ENCODE results near the gene MKNK1. TPM values are rescaled to one million over a fixed set of nuclear protein-coding genes. Genes with fewer than 3 reads are reported as not detected.

Gene MKNK1
- 16.3 to 19.1 TPM (median 17.9 TPM) in 5 replicates for total RNA-seq (2022; extraction: Qiagen RNA extraction; ENCODE audit: low read depth)

DNA sequence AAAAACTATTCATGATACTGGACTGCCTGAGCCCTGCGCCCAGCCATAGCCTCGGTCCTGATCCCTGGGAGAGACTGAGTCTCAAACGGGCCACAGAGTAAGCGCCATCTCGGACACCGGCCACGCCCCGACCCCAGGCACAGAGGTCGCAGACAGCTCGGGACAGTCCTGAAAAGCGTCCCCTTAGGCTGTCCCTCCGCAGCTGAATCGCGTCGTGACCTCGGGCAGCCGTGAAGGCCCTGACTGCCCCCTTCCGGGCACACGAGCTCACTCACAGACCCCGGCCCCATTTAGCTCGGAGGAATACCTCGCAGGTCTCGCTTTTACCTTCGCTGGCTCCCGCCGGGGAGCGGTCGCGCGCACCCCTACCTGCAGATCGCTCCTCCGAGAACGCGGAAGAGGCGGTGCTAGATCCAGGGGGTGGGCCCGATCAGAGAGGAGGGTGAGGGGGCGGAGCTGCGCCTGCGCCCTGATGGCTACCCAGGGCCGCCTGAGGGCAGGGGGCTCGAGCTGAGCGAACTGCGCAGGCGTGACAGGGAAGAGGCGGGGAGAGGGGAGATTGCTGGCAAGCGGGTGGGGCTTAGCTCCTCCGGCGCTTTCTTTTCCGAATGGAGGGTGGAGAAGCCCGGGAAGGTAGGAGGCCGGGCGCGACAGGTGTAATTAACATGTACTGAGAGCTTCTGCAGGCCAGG lies at the start of gene MKNK1:
TSS of gene MKNK1 (minus strand) at position 411 of the 692 bp plus-strand sequence. CDS start 20,941 bp downstream, outside the sequence.

DNA sequence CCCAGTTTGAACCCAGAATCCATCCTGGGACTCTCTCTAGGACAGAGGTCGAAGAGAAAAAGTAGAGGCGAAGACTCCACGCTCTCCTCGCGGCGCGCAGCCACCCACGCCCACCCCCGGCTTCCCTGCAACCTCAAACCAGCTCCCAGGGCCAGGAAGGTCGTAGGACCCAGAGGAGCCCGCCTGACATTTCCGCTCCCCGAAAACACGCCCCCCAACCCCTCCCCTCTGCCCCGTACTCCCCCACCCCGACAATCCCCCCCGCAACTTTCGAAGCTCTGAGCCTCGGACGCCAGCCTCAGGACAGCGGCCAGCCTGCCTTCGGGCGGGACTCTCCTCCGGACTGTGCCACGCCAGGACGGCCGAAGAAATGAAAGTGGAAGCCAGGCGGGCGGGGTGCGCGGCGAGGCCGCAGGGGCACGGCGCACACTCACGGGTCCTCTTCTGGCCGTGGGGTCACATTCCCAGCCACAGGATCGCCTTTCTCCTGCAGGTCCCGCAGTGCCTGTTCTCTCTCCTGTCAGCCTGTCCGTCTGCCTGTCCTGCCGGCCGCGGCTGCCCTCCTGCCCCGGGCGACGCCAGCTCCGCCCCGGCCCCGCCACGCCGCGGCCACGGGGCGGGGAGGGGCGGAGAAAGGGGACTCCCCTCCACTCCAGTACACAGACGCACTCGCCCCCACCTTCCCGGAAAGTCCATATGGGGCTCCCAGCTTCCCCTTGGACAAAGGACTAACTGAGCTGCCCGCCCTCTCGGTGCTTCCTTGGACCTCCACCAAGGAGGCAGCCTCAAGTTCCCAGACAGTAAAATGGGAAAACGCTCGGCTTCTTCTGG lies 12.4 kb upstream of the MKNK1 start, which contains the start of gene MOB3C:
TSS of gene MOB3C (minus strand) at position 535 of the 831 bp plus-strand sequence. CDS start 3,490 bp downstream, outside the sequence.

GRCh38 chr1:46551597-46552095 lies 52.4 kb downstream of the MKNK1 start, which contains the start of gene KNCN:
Gene KNCN, minus strand, starts transcription at chr1:46551647. Its CDS starts 432 bp downstream, at chr1:46551215.

Other genes starting within 250 kb of the MKNK1 start
- gene FAAH, start 210.0 kb downstream of the MKNK1 start, total RNA-seq (2022; extraction: Qiagen RNA extraction; ENCODE audit: low read depth): 0.81 to 2.6 TPM (median 0.83 TPM) in 5 replicates
- 0.61 to 1.5 TPM (median 0.82 TPM) in 5 replicates for gene DMBX1, start 114.4 kb downstream of the MKNK1 start, total RNA-seq (2022; extraction: Qiagen RNA extraction; ENCODE audit: low read depth)
- gene KNCN, start 52.6 kb downstream of the MKNK1 start, total RNA-seq (2022; extraction: Qiagen RNA extraction; ENCODE audit: low read depth): not detected in 5 replicates
- 4.2 to 4.8 TPM (median 4.5 TPM) in 5 replicates for gene MOB3C, start 12.5 kb upstream of the MKNK1 start, total RNA-seq (2022; extraction: Qiagen RNA extraction; ENCODE audit: low read depth)
- 29.8 to 34.5 TPM (median 33.1 TPM) in 5 replicates for gene ATPAF1, start 64.1 kb upstream of the MKNK1 start, total RNA-seq (2022; extraction: Qiagen RNA extraction; ENCODE audit: low read depth)
- gene TEX38, start 67.6 kb upstream of the MKNK1 start, total RNA-seq (2022; extraction: Qiagen RNA extraction; ENCODE audit: low read depth): not detected in 5 replicates
- gene EFCAB14, start 114.8 kb upstream of the MKNK1 start, total RNA-seq (2022; extraction: Qiagen RNA extraction; ENCODE audit: low read depth): 23.4 to 30.5 TPM (median 26.3 TPM) in 5 replicates
- not detected in 5 replicates for gene CYP4B1, start 194.8 kb upstream of the MKNK1 start, total RNA-seq (2022; extraction: Qiagen RNA extraction; ENCODE audit: low read depth)